ENCODE measurements around the gene CELSR2. TPM values are rescaled to one million over a fixed set of nuclear protein-coding genes. Genes with fewer than 3 reads are reported as not detected.

The CELSR2 gene
- total and polyA plus RNA-seq, 8 donors = 5.9 to 18.0 (median 12.5) TPM

DNA sequence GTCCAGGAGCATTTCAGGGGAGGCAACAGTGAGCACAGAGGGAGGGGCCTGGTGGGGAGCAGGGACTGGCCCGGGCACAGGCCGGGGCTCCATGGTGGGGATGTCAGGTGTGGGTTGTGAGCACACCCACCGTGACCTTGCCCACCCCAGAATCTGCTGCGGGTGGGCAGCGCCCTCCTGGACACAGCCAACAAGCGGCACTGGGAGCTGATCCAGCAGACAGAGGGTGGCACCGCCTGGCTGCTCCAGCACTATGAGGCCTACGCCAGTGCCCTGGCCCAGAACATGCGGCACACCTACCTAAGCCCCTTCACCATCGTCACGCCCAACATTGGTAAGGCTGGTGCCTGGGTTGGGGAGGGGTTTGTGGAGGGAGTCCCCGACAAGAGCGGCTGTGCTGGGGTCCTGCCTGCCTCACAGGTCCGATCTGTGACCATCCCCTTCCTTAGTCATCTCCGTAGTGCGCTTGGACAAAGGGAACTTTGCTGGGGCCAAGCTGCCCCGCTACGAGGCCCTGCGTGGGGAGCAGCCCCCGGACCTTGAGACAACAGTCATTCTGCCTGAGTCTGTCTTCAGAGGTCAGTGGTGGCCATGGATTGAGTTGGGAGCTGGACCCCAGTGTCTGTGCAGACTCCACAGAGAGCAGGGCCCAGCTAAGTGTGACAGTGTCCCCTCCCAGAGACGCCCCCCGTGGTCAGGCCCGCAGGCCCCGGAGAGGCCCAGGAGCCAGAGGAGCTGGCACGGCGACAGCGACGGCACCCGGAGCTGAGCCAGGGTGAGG lies 19.3 kb downstream of the CELSR2 start:
- TF ChIP-seq CTCF (IDR thresholded peaks at IDR 0.05) = no peak
- Histone ChIP-seq H3K4me1 (peaks cover 0 to 6% of the 10 kb centered on the region in 2 donors), H3K9me3 (no peaks in the 10 kb centered on the region), H3K4me3 (no peak overlapping the region), H3K27ac (no peak overlapping the region), H3K27me3 (no peaks in the 10 kb centered on the region), H3K36me3 (no peaks in the 10 kb centered on the region)
- no peak for ATAC-seq
- DNase-seq = peak in 1 of 4 donors; percentile 65
- intact Hi-C loops (cut with DNase I) = loop anchor here in 1 of 2 donors (10.0 kb wide), 1 partner anchor 266 kb away; the partner anchor contains the start of gene GPR61

GRCh38 chr1:109269212-109269980 lies 20.1 kb downstream of the CELSR2 start:
- no peak for ATAC-seq
- Histone ChIP-seq H3K27ac (no peak overlapping the region), H3K4me1 (no peaks in the 10 kb centered on the region), H3K9me3 (no peaks in the 10 kb centered on the region), H3K36me3 (no peaks in the 10 kb centered on the region), H3K27me3 (no peaks in the 10 kb centered on the region), H3K4me3 (no peak overlapping the region)
- intact Hi-C loops (cut with DNase I) = loop anchor here in 1 of 2 donors (10.0 kb wide), 1 partner anchor 265 kb away; the partner anchor contains the start of gene GPR61
- peak in 1 of 4 donors; percentile 58 for DNase-seq
- TF ChIP-seq CTCF (IDR thresholded peaks at IDR 0.05) = no peak

- Histone ChIP-seq H3K36me3 (no peaks in the 10 kb centered on the region), H3K27ac (no peak overlapping the region), H3K9me3 (no peaks in the 10 kb centered on the region), H3K4me3 (no peak overlapping the region), H3K27me3 (no peaks in the 10 kb centered on the region), H3K4me1 (no peaks in the 10 kb centered on the region)
- TF ChIP-seq CTCF (IDR thresholded peaks at IDR 0.05) = no peak
- ATAC-seq (no peak), DNase-seq (peak in 1 of 4 donors; percentile 61)
- intact Hi-C loops (cut with DNase I) = loop anchor here in 1 of 2 donors (10.0 kb wide), 1 partner anchor 265 kb away; the partner anchor contains the start of gene GPR61
Measured at GRCh38 chr1:109269981-109270622, 20.8 kb downstream of the CELSR2 start.

DNA sequence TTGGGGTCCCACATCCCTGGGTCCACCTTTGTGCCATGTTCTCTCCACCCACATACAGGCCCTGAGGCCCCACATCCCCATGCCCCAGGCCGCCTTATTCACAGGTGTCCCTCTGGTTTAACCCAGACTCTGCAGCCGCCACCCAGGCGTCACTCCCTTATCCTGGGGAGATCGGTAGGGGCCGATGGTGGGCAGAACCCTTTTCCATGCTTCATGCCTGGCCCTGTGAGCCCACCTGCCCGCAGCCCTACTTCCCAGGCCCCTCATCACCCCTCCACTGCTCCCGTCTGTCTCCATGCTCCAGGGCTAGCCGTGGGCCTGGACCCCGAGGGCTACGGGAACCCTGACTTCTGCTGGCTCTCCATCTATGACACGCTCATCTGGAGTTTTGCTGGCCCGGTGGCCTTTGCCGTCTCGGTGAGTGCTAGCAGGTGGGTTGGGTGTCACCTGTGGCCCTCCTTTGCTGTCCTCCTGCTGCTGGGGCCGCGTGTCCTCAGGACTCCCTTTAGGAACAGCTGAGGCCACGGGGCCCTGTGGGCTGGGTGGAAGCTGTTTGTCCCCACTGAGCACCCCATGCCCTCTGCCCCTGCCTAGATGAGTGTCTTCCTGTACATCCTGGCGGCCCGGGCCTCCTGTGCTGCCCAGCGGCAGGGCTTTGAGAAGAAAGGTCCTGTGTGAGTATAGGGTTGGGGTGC lies 21.4 kb downstream of the CELSR2 start:
- DNase-seq = peak in 1 of 4 donors; percentile 55
- intact Hi-C loops (cut with DNase I) = no loop called here

More for the DNA sequence above, 21.4 kb downstream of the CELSR2 start:
- no peak overlapping the region for H3K27ac ChIP-seq
- H3K4me3 ChIP-seq = no peak overlapping the region
- no peak for TF ChIP-seq CTCF (IDR thresholded peaks at IDR 0.05)
- no peaks in the 10 kb centered on the region for H3K4me1 ChIP-seq
- ATAC-seq = no peak
- no peaks in the 10 kb centered on the region for H3K27me3 ChIP-seq
- no peaks in the 10 kb centered on the region for H3K9me3 ChIP-seq
- H3K36me3 ChIP-seq = no peaks in the 10 kb centered on the region
